HCT116 (cell line): ENCODE measurements around the gene DYNLT1. TPM values are rescaled to one million over a fixed set of nuclear protein-coding genes. Genes with fewer than 3 reads are reported as not detected.

ENCODE experiments used
- ATAC-seq: fragments of 200-7000 bp; cut with Tn5 transposase; 2 replicates; pipeline ENCODE4 v1.9.1; 2020; ENCODE audit warnings: mild to moderate bottlenecking, moderate library complexity
- BruUV-seq: library from RNA; stranded (reverse); fragments of 400-500 nt; replicated peaks from 2 replicates; lab custom pipeline; 2021; lab: Mats Ljungman, UMichigan
- CTCF ChIA-PET: fragments of 300-600 bp; sonication (Branson Sonifier 250); formaldehyde crosslinking; loops from one replicate; lab custom pipeline; 2021; ENCODE audit warnings: antibody characterized with exemption; lab: Charles Lee
- POLR2A ChIA-PET: fragments of 300-600, 350-600 bp; sonication (Branson Sonifier 250); formaldehyde crosslinking; loops from one replicate; lab custom pipeline; 2021; ENCODE audit warnings: antibody characterized with exemption; lab: Charles Lee
- RAD21 ChIA-PET, 2 experiments: fragments of 300-600 bp; sonication (Branson Sonifier 250); formaldehyde crosslinking; loops; one replicate each; lab custom pipeline; 2023; ENCODE audit warnings: low total read pairs in 2 of 2; ENCODE audit not compliant: uncharacterized antibody in 2 of 2, unreplicated experiment in 2 of 2, low non-redundant PET in 1 of 2; lab: Charles Lee
- DNase-seq: peaks from one replicate; pipeline ENCODE4 v3.0.0-alpha.2; 2010; ENCODE audit warnings: low read depth, low spot score
- H2AFZ ChIP-seq: fragments of 200-600 bp; shearing (Covaris generic), sonication (generic); 2 replicates; pipeline ENCODE4 v1.6.1; 2017; ENCODE audit warnings: low read depth, mixed run types, mixed read lengths, antibody characterized with exemption, low read length; ENCODE audit not compliant: poor library complexity, severe bottlenecking
- H3K27ac ChIP-seq: 2 replicates; pipeline ENCODE4 v1.5.1; 2012; ENCODE audit warnings: low read depth, low read length
- H3K27me3 ChIP-seq: fragments of 200-600 bp; sonication (generic); 2 replicates; pipeline ENCODE4 v1.6.1; 2016; ENCODE audit warnings: mixed run types, low read length, mixed read lengths; ENCODE audit not compliant: insufficient read depth
- H3K36me3 ChIP-seq, 2 experiments: fragments of 200-500 bp in 1 of 2; fragments of 200-600 bp in 1 of 2; sonication (Bioruptor generic) in 1 of 2; sonication (generic) in 1 of 2; 2 replicates each; pipeline versions ENCODE4 v1.5.1 to v1.6.1; 2014 to 2016; ENCODE audit warnings: low read length in 2 of 2, inconsistent platforms in 1 of 2, mixed read lengths in 1 of 2, mixed run types in 1 of 2; ENCODE audit not compliant: insufficient read depth in 2 of 2, control insufficient read depth in 1 of 2
- H3K4me1 ChIP-seq, 2 experiments: fragments of 200-600 bp in 1 of 2; sonication (generic) in 1 of 2; 2 replicates each; pipeline versions ENCODE4 v1.5.1 to v1.6.1; 2012 to 2017; ENCODE audit warnings: low read length in 2 of 2, inconsistent platforms in 1 of 2, mild to moderate bottlenecking in 1 of 2, mixed read lengths in 1 of 2, mixed run types in 1 of 2, moderate library complexity in 1 of 2; ENCODE audit not compliant: insufficient read depth in 2 of 2, control insufficient read depth in 1 of 2
- H3K4me2 ChIP-seq: fragments of 200-600 bp; sonication (generic); 2 replicates; pipeline ENCODE4 v1.6.1; 2017; ENCODE audit warnings: mixed run types, low read length, mixed read lengths
- H3K4me3 ChIP-seq, 2 experiments: fragments of 200-600 bp in 1 of 2; sonication (generic) in 1 of 2; replicated peaks in 1 of 2; 2 replicates each; pipeline ENCODE4 v1.5.1; 2011 to 2016; ENCODE audit warnings: low read length in 2 of 2, control low read depth in 1 of 2, low read depth in 1 of 2, mild to moderate bottlenecking in 1 of 2, mixed read lengths in 1 of 2, mixed run types in 1 of 2
- H3K79me2 ChIP-seq: fragments of 200-600 bp; sonication (generic); 2 replicates; pipeline ENCODE4 v1.6.1; 2017; ENCODE audit warnings: mild to moderate bottlenecking, mixed run types, low read length, moderate library complexity, mixed read lengths; ENCODE audit not compliant: insufficient read depth
- H3K9ac ChIP-seq: fragments of 200-600 bp; sonication (generic); 2 replicates; pipeline ENCODE4 v1.6.1; 2016; ENCODE audit warnings: low read length, mixed read lengths
- H3K9me2 ChIP-seq: fragments of 200-600 bp; sonication (generic), shearing (Covaris generic); 2 replicates; pipeline ENCODE4 v1.6.1; 2017; ENCODE audit warnings: mixed run types, mild to moderate bottlenecking, moderate library complexity; ENCODE audit not compliant: insufficient read depth
- H3K9me3 ChIP-seq, 2 experiments: fragments of 200-500 bp in 1 of 2; fragments of 200-600 bp in 1 of 2; sonication (Bioruptor generic) in 1 of 2; sonication (generic) in 1 of 2; 2 replicates each; pipeline ENCODE4 v1.6.1; 2014 to 2017; ENCODE audit warnings: low read length in 2 of 2, mixed read lengths in 2 of 2, inconsistent platforms in 1 of 2, low read depth in 1 of 2, mild to moderate bottlenecking in 1 of 2, mixed run types in 1 of 2, moderate library complexity in 1 of 2; ENCODE audit not compliant: control insufficient read depth in 1 of 2, insufficient read depth in 1 of 2
- H4K20me1 ChIP-seq: fragments of 200-600 bp; sonication (generic), shearing (Covaris generic); 2 replicates; pipeline ENCODE4 v1.6.1; 2017; ENCODE audit warnings: mixed run types, mild to moderate bottlenecking, moderate library complexity; ENCODE audit not compliant: insufficient read depth
- ELF1 ChIP-seq: IDR thresholded peaks from 2 replicates; pipeline ENCODE4 v1.6.1; 2012; ENCODE audit warnings: low read depth, borderline replicate concordance
- EZH2 ChIP-seq: fragments of 200-600 bp; sonication (generic); IDR thresholded peaks from 2 replicates; pipeline ENCODE4 v1.6.1; 2017; ENCODE audit warnings: antibody characterized with exemption, mixed run types
- MAX ChIP-seq: IDR thresholded peaks from 2 replicates; pipeline ENCODE4 v1.6.1; 2012
- POLR2AphosphoS5 ChIP-seq: IDR thresholded peaks from 2 replicates; pipeline ENCODE4 v1.6.1; 2011; ENCODE audit warnings: mild to moderate bottlenecking, low read depth, low read length, moderate library complexity
- REST ChIP-seq: IDR thresholded peaks from 2 replicates; pipeline ENCODE4 v1.6.1; 2012; ENCODE audit warnings: low read depth
- SRF ChIP-seq: IDR thresholded peaks from 2 replicates; pipeline ENCODE4 v1.6.1; 2012; ENCODE audit warnings: low read depth
- intact Hi-C: fragments of 100-400 bp; cut with micrococcal nuclease; formaldehyde crosslinking; loops from 2 replicates; pipeline ENCODE4 v1.10.0; 2022
- total RNA-seq: library from RNA; stranded (reverse); gene quantifications from one replicate; pipeline ENCODE4 v1.2.1, GENCODE V29; 2021; ENCODE audit not compliant: unreplicated experiment

Gene DYNLT1
- total RNA-seq, 1 experiment from 2014 or later = 239 TPM

- intact Hi-C loops = no loop called here
Observed at GRCh38 chr6:158684745-158685324, 40.3 kb upstream of the DYNLT1 start.

More at GRCh38 chr6:158684745-158685324, 40.3 kb upstream of the DYNLT1 start:
- no peak for ATAC-seq
- no peaks in the 10 kb centered on the region for H3K79me2 ChIP-seq
- CTCF ChIA-PET = no interaction called here
- H3K9me2 ChIP-seq = no peaks in the 10 kb centered on the region
- TF ChIP-seq POLR2AphosphoS5 (no peak), EZH2 (no peak), REST (no peak), ELF1 (no peak), SRF (no peak), MAX (no peak)
- TF ChIP-seq, all 23 proteins: peak for 0
- no peak overlapping the region for H3K9ac ChIP-seq
- H3K9me3 ChIP-seq = peaks cover 0 to 6% of the 10 kb centered on the region in 2 experiments; a peak in 1 of 4 replicates
- H3K27ac ChIP-seq = no peak overlapping the region
- BruUV-seq = no TSS peak
- no peak overlapping the region for H3K4me2 ChIP-seq
- no peak overlapping the region for H2AFZ ChIP-seq
- ChIA-PET POLR2A (no interaction called here), RAD21 (no interaction called here)
- H3K27me3 ChIP-seq = no peaks in the 10 kb centered on the region
- DNase-seq = no peak
- H3K4me1 ChIP-seq = peaks cover 13 to 18% of the 10 kb centered on the region in 2 experiments
- 0 out of 4 replicates have a peak, but pooled peaks cover 0 to 5% of the 10 kb centered on the region in 2 experiments for H3K36me3 ChIP-seq
- no peaks in the 10 kb centered on the region for H4K20me1 ChIP-seq
- H3K4me3 ChIP-seq = no peak overlapping the region
